ENCODE data around the gene ASXL2.
A peak's percentile ranks its signal among the peaks of the same experiment; 100 is the strongest.

Gene ASXL2

DNA sequence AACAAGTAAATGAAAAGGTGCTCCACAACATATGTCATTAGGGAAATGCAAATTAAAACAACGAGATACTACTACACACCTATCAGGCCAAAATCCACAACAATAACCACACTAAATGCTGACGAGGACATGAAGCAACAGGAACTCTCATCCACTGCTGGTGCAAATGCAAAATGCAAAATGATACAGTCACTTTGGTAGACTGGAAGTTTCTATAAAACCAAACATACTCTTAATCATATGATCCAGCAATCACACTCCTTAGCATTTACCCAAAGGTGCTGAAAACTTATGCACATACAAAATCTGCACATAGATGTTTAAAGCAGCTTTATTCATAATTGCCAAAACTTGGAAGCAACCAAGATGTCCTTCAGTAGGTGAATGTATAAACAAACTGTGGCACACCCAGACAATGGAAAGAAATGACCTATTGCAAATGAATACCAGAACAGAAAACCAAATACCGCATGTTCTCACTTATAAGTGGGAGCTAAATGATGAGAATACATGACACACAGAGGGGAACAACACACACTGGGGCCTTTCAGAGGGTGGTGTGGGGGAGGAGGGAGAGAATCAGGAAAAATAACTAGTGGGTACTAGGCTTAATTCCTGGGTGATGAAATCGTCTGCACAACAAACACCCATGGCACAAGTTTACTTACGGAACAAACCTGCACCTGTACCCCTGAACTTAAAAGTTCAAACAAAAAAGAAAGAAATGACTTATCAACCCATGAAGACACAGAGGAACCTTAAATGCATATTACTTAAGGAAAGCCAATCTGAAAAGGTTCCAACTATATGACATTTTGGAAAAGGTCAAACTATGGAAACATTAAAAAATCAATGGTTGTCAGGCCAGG is 80.4 kb downstream of the ASXL2 start:
- no peak for DNase-seq

DNA sequence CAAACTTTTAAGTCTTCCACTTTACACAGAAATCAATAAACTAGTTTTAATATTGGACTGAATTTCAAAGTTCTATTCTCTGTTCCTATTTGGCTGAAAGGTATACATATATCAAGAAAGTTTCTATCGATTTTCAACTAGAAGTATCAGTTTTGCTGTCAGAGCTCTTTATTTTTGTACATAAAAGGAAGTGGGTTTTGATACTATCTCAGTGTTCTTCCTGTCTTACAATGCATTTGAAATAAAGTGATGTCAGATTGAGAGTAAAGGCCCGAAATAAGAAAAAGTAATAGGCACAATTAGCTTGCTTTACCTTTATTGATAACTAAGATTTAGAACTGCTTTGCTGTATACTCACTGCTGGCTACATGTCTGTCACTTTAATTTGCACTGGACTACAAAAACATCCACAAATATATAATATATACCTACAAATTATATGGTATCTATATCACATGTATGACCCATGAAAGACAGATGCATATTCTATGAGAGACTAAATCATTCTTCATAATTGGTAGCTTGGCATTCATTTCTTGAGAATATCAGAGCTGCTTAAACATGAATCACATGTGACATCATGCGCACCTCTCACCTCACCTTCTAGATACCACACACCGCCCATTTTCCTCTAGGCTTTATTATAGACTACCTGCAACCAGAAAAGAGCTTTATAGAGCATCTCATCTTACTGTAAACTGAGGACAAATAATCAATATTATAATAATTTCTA is 83.6 kb downstream of the ASXL2 start:
- peak in 1 of 2 donors; percentile 9 for DNase-seq

DNA sequence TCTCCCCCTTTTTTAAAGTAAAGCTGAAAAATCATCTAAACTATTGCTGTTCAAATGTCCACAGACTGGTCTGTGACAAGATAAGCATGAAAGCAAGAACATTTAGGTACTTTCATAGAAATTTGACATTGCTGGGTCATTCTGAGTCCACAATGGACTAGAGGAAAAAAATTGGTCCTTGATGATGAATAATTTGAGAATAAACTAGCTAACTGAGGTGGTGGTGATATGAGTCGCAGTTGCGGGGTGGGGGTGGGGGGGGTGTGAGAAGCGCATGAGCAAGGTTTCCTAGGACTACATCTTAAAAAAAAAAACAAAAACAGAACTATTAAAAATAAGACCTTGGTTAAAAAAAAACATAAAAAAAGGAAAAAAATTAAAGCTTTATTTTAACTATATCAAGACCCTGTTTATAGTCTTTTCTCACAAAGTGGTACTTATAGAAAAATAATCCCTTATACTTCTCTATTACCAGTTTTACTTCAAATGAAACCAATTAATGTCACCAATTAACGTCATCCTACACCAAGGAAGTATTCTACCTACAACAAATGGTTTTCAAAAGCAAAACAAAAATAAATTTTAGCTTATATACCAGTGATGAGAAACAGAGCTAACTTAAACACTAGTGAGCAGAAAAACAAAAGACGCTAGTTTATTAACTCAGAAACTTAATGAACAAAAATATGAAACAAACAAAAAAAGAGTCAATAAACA is 88.1 kb downstream of the ASXL2 start:
- no peak for DNase-seq

DNA sequence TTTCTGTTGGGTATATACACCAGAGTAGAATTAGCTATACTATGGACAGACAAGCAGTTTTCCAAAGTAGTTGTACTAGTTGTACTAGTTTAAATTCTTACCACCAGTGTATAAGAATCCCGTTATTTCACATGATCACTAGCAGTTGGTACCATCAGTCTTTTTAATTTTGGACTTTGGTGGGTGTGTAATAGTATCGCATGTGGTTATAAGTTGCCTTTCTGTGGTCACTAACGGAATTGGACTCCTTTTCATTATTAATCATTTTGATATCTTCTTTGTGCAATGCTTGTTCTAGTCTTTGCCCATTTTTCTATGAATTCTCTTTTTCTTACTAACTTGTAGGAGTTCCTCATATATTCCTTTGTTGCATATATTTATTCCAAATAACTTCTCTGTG is 89.8 kb downstream of the ASXL2 start:
- no peak for DNase-seq

DNA sequence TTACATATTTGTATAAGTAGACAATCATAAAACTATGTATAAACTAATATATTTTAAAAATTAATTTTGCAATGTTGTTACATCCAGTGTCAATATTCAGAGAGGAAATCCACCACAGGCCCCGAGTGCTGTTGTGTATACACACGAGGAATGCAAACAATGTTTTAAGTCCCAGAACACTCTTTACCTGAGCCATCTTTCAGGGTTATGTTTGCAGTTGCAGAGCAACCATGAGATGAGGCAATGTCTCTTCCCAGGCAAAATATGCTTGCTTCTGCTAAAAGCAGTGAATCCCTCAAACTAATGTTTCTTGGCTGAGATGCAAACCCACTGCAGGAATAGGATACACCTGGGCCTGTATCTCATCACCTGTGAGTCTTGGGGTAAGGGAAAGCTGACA is 91.3 kb downstream of the ASXL2 start:
- no peak for DNase-seq

DNA sequence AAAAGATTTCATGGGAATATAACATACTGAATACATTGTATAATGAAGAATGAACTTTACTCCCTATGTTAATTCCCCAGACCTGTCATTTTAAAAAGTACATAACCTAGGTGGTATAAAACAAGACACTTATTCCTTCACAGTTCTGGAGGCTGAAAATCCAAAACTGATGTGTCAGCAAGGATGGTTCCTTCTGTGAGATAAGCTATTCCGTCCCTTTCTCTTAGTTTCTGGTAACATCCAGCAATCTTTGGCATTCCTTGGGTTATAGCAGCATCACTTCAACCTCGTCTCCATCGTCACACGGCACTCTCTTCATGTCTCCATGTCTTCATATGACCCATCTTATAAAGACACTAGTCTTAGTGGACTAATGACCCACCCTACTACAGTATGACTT is 93.9 kb downstream of the ASXL2 start:
- DNase-seq, result no peak

DNA sequence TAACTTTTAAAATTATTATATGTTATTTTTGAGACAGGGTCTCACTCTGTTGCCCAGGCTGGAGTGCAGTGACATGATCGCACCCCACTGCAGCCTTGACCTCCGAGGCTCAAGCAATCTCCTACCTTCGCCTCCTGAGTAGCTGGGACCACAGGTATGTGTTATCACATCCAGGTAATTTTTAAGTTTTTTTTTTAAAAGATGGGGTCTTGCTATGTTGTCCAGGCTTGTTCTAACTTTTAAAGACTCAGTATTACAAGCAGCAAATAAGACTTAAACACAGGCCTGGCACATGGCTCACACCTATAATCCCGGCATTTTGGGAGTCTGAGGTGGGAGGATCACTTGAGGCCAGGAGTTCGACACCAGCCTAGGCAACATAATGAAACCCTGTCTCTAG is 101.2 kb downstream of the ASXL2 start:
- no peak for DNase-seq

DNA sequence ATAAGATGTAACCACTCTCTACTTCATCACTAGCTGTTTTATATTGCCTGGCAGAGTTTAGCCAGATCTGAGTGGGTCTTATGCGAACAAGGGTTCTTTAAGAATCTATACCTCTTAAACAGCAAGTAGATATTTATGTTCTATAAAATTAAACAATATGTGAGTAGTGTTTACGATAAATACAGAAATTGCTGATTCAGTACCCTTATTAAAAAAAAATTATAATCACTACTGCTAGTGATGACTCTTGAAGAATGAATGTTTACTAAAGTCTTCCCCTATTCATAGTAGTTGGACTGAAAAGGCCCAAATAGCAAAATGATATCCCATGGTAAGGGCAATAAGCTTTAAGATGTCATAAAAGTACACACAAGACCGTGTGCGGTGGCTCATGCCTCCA is 106.2 kb downstream of the ASXL2 start:
- DNase-seq, result no peak

DNA sequence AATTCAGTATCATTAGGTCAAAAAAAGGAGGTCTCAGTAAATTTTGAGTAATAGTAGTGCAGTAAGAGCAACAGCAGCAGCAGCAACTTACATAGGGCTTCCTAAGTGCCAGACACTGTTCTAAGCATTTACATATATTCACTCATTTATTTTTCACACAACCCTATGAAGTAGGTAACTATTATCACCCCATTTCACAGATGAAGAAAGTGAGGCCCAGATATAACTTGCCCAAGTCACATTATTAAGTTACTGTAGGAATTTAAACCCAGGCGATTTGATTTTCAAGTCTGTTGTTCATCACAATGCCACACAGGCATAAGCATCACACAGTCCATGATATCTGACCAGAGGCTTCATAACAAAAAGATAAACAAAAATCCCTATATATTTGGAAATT is 114.7 kb downstream of the ASXL2 start:
- no peak for DNase-seq

DNA sequence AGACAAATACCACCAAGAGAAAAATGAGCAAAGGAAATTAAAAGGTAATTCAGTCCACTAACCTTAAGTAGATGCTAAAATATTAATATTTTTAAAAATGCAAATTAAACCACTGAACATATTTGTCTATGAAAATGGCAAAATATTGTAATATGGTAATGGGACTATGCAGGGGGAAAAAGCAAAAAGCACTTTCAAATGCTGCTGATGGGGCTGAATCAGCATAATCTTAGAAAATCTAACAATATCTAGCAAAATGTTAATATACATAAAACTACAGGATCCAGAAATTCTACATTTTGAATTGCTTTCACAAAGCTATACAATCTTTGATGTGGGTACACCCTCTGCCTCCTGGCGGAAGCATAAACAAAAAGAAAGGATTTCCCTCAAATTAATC is 118.0 kb downstream of the ASXL2 start:
- DNase-seq, result no peak

DNA sequence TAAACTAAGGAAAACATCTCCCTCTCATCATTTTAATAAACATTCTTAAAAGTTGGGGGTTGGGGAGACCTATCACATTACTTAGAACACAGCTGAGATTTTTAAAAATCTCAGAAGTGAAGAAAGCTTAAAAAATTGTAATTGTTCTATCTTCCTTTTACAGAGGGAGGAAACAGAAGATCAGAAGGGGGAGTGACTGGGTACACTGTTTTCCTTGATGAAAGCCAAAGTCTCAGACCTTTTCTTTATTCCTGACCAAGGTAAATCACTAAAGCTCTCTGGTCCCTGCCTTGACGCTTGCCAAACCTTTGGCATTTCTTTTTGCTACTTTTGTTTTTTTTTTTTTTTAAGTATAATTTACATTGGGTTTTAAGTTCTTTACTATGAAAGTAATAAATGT is 119.9 kb downstream of the ASXL2 start:
- no peak for DNase-seq

DNA sequence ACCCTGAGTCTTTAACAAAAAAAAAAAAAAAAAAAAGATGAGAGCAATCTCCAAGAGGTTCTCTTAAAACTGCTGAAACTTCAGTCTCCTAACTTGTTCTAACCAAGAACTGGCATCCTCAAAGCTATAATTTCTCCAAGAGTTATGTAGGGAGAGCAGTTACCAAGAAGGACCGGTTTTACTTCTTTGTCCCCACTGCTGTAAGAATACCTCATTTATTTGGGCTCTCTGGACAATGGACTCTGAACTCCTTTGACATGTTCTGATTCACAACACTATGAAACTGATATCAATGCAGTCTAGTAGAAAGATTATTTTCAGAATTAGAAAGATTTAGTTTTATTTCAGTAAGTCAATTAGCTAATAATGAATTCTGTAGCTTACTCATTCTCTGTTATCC is 120.4 kb downstream of the ASXL2 start:
- no peak for DNase-seq

DNA sequence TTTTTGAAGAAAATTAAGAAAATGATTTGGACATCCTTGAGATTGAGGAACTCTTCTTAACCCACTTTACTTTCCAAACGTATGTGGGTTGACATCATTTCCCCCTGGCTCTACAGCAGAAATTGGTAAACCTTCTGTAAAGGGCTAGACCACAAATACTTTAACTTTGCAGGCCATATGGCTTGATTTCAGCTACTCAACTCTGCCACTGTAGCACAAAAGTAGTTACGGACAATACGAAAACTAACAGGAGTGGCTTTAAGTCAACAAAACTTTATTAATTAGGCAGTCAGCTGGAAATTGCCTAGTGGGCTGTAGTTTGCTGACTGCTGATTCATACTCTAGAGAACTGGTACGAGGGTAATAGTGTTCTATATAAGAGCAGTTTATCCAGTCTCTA is 121.8 kb downstream of the ASXL2 start:
- DNase-seq, result no peak

DNA sequence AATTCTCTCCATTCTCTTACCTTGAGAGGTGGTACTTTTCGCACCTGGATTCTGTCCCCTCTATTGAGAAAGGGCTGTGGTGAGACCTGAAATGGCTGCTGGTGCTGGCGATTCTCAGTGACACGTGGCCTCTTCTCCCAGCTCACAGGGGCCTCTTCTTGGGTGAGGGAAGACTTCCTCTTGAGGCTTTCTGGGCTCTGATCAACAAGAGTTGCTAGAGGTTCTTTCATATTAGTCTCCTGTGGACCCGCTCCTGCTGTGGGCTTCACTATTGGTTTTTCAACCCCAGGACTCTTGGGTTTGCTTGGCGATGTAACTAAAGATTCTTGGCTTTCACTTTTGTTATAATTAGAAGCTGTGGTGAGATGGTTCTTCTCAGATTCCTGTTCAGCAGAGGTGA is 128.6 kb downstream of the ASXL2 start:
- DNase-seq, result no peak

DNA sequence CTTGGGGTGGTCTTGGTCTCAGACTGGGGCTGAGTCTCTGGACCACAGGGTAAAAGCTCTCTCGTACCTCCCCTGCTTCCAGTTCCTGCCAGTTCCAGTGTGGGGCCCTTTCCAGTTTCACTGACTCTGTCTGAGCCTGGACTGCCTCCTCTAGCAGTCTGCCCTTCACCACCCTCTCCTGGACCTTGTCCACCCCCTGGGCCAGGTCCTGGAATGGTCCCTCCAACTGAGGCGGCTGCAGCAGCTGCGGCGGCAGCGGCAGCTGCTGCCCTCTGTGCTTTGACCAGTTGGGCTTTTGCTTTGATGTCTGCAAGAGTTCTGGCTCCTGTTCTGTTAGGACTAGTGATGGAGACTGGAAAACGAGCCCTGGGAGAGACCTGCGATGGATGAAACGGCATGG is 134.2 kb downstream of the ASXL2 start:
- no peak for DNase-seq

DNA sequence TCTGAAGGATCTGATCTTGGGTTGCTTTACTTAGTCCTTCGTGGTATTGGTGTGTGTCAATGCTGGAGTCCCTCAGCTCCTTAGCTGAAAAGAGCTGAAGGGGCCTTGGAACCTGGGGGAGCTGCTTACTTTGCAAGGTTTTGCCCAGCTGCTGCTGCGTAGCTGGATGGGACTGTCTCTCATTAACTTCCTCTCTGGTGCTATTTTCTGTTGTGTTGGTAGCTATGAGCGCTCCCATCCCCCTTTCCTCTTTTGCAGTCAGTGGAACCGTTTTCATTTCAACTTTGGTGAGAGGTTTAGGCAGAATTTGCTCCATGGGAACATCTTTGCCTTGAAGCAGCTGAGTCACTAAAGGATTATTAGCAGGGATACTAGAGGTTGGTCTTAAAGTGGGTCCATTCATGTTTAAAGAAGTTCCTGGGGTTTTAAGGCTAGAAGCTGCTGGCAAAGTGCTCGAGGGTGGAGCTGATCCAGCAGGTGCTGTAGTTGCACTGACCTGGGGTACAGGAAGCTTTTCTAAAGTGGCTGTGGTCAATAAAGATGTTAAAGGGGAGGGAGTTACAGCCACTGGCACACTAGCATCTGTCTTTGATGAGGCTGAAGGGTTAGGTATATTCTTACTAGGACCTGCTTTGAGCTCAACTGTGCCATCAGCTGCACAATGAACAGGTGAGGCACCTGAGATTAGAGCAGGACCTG is 135.0 kb downstream of the ASXL2 start:
- DNase-seq, result no peak

DNA sequence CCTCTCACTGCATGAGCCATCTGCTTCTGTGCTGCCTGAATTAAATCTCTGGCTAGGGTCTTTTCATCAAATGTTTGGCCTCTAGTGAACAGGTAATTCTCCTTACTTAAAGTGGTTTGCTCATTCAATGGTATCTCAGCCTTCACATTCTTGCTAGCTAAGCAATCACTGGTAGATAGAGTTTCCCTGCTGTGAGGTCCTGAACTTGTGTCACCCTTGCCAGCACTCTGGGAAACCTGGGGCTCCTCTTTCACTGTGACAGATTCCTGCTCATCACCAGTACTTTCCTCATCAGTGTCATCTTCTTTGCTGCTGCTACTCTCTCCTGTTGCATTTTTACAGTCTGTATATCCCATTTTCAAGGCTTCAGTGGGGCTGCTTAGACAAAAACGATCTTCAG is 135.8 kb downstream of the ASXL2 start:
- DNase-seq, result no peak

DNA sequence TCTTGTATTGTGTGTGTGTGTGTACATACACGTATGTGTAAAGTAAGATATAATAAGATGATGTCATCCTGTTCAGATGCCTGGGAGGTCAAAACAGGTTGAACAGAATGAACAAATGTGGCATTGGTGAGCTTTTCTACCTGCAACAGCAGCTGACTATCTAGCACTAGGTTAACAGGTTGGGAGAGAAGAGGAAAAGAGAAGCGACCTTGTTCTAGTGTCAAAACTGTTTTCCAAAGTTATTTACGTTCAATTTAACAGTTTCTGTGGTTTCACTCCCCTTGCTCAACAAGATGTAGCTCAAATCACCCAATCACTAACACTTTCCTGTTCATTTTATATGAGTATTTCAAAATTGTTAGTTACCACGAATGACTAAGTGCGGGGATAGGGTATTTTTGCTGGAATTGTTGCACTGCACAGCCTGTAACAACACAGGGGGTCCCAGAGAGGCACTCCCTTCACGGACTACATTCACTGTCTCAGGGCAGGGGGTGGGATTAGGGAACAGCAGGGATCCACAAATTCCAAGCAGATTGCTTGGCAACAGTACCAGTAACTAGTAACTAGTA is 137.4 kb downstream of the ASXL2 start:
- no peak for DNase-seq

DNA sequence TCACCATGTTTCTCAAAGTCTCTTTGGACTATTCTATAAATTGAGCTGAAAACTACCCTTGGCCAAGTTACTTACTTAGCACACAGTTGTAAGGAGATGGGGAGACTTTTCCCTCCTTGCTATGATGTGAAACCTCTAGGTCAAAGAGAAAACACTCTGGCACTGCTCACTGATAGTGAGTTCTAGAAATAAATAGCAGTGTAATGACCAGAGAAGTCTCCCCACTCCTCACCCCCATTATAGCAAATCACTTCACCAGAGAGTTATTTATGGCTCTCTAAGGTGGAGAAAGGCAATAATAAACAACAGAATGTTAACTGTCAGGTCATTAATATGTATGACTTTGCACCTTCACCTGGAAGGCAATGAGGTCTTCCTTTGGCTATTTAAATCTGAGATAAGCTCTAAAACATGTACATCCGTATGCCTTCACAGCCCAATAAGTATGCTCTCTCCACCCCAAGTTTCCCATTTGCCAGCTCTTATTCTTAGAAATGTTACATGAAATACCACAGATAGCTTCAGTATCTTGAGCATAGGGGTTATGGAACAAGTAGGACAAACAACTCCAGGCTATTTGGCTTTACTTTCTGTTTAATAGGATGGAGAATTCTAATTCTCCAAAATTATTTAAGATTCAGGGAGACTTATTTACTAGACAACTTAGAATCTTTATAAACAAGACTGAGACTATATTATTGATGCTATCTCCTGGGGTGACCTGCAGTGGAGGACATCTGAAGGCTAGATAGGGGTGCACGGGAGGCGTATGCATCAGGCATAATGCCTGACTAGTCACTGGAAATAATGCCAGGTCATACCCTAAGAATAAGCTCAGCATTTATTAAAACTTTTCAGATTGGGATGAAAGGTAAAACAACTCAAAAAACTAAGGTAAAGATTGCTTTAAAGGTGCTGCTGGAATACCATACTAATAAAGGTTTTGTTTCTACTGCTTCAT is 139.6 kb downstream of the ASXL2 start:
- no peak for DNase-seq

DNA sequence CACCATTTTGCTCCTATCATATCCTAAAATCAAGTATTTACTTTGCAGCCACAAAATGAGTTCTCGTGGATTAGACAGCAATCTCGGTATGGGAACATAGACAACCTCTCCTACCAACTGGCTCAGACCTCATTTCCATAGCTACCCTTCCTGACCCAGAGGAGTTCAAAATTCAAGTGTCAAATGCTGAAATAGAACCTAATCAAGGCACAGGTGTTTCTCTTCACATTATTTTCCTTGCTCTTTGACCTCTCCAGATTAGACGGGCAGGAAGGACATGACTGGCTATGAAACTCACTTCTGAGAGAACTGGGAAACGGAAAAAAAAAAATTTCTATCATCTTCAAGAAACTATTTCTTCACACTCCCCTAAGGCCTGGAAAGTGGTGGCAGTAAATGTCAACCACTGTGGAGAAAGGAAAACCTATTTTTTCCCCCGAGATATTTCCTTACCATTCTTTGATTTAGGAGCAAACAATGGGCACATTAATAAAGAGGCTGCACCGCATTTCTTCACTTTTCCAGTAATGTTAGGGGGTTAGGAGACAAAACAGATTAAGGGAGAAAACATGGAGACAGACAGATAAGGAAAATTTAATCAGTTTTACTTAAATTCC is 141.3 kb downstream of the ASXL2 start:
- no peak for DNase-seq

DNA sequence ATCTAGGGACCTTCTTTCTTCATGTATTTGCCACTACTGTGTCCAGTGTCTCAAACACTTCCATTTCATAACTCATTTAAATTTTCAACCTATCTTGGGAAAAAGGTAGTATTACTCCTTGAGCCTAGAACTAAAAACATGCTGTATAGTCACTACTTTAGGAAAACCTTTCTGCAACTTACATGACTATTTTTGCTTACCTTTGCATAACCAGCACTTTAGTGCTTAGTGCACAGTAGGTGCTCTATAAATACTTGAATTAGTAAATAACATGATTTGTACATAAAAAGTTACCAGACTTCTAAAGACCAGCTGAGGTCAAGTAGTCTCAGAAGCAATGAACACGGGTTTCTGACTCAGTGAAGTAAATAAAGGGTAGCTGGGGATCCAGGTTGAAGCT is 142.5 kb downstream of the ASXL2 start:
- no peak for DNase-seq

Measured in activated CD4-positive, alpha-beta T cell treated with anti-CD3 and anti-CD28 coated beads for 4 hours (primary cell).